H1 (cell line): ENCODE measurements around the gene ZSCAN12. TPM values are rescaled to one million over a fixed set of nuclear protein-coding genes. Genes with fewer than 3 reads are reported as not detected.

Experiments
- CTCF ChIA-PET: fragments of 300-600 bp; sonication (Branson Sonifier 250); formaldehyde crosslinking; loops from one replicate; lab custom pipeline; 2021; ENCODE audit not compliant: partially characterized antibody; lab: Charles Lee
- POLR2A ChIA-PET: fragments of 300-600 bp; sonication (Branson Sonifier 250); formaldehyde crosslinking; loops from one replicate; lab custom pipeline; 2021; ENCODE audit warnings: inconsistent platforms; ENCODE audit not compliant: partially characterized antibody; lab: Charles Lee
- DNase-seq, 2 experiments: peaks; one replicate each; pipeline versions ENCODE4 v3.0.0 to v3.0.0-alpha.2; 2010 to 2022; ENCODE audit warnings: low spot score in 2 of 2, low read depth in 1 of 2, mixed read lengths in 1 of 2
- FAIRE-seq: peaks from 2 replicates; lab custom pipeline; 2011; peaks lifted over from hg19 to GRCh38; lab: Jason Lieb, UNC
- H2AFZ ChIP-seq: 2 replicates; pipeline ENCODE4 v1.8.1; 2012; ENCODE audit warnings: low read length, inconsistent platforms
- H2AK5ac ChIP-seq: 2 replicates; pipeline ENCODE4 v1.6.1; 2013; ENCODE audit warnings: low read depth, low read length
- H2BK120ac ChIP-seq: replicated peaks from 2 replicates; pipeline ENCODE3; 2013; ENCODE audit warnings: low read depth, low read length, inconsistent platforms
- H2BK12ac ChIP-seq: 2 replicates; pipeline ENCODE4 v1.6.1; 2013; ENCODE audit warnings: low read depth, low read length
- H2BK15ac ChIP-seq: 2 replicates; pipeline ENCODE4 v1.6.1; 2013; ENCODE audit warnings: low read length
- H2BK20ac ChIP-seq: 2 replicates; pipeline ENCODE4 v1.6.1; 2013; ENCODE audit warnings: low read length
- H2BK5ac ChIP-seq: 2 replicates; pipeline ENCODE4 v1.6.1; 2013; ENCODE audit warnings: low read depth, low read length
- H3K14ac ChIP-seq: 2 replicates; pipeline ENCODE4 v1.6.1; 2013; ENCODE audit warnings: inconsistent platforms; ENCODE audit not compliant: insufficient read length
- H3K18ac ChIP-seq: 2 replicates; pipeline ENCODE4 v1.6.1; 2013; ENCODE audit warnings: low read length; ENCODE audit errors: extremely low read depth
- H3K23ac ChIP-seq: 2 replicates; pipeline ENCODE4 v1.6.1; 2013; ENCODE audit warnings: inconsistent platforms; ENCODE audit not compliant: insufficient read length
- H3K23me2 ChIP-seq: 2 replicates; pipeline ENCODE4 v1.6.1; 2013; ENCODE audit warnings: low read depth, low read length
- H3K27ac ChIP-seq: 2 replicates; pipeline ENCODE4 v1.6.1; 2011; ENCODE audit warnings: low read depth, low read length, inconsistent platforms
- H3K27me3 ChIP-seq, 4 experiments: replicated peaks in 1 of 4; 1 replicate in 1 of 4; 2 replicates in 3 of 4; pipeline versions ENCODE4 v1.6.1 to v1.8.1; 2011 to 2013; ENCODE audit warnings: low read length in 3 of 4, mild to moderate bottlenecking in 3 of 4, inconsistent platforms in 2 of 4, mixed read lengths in 2 of 4, moderate library complexity in 1 of 4; ENCODE audit not compliant: control insufficient read depth in 3 of 4, insufficient read depth in 3 of 4; ENCODE audit errors: extremely low read depth in 1 of 4
- H3K36me3 ChIP-seq, 4 experiments: 2 replicates each; pipeline versions ENCODE4 v1.6.1 to v1.8.1; 2011 to 2013; ENCODE audit warnings: mild to moderate bottlenecking in 4 of 4, low read length in 3 of 4, moderate library complexity in 2 of 4, control low read depth in 1 of 4, inconsistent platforms in 1 of 4; ENCODE audit not compliant: insufficient read depth in 4 of 4, control insufficient read depth in 2 of 4
- H3K4ac ChIP-seq: replicated peaks from 2 replicates; pipeline ENCODE3; 2013; ENCODE audit warnings: low read length, low read depth, mixed read lengths, inconsistent platforms; ENCODE audit not compliant: insufficient read length
- H3K4me1 ChIP-seq, 4 experiments: replicated peaks in 1 of 4; 1 replicate in 1 of 4; 2 replicates in 3 of 4; pipeline versions ENCODE4 v1.6.1 to v1.8.1; 2011 to 2013; ENCODE audit warnings: low read length in 3 of 4, inconsistent platforms in 2 of 4, mixed read lengths in 1 of 4; ENCODE audit not compliant: insufficient read depth in 4 of 4, control insufficient read depth in 3 of 4
- H3K4me2 ChIP-seq, 2 experiments: 2 replicates each; pipeline versions ENCODE4 v1.6.1 to v1.8.1; 2011 to 2013; ENCODE audit warnings: low read depth in 2 of 2, low read length in 2 of 2, control low read depth in 1 of 2, inconsistent platforms in 1 of 2, mild to moderate bottlenecking in 1 of 2; ENCODE audit not compliant: insufficient read depth in 1 of 2
- H3K4me3 ChIP-seq, 4 experiments: fragments of 200-600, 300-600 bp in 1 of 4; sonication (generic), shearing (Covaris generic), sonication (Bioruptor Twin) in 1 of 4; 2 replicates each; pipeline versions ENCODE4 v1.5.1 to v1.8.1; 2011 to 2016; ENCODE audit warnings: low read length in 4 of 4, low read depth in 3 of 4, control low read depth in 2 of 4, inconsistent platforms in 2 of 4, mild to moderate bottlenecking in 2 of 4, mixed read lengths in 1 of 4, moderate library complexity in 1 of 4; ENCODE audit not compliant: insufficient read depth in 2 of 4; ENCODE audit errors: extremely low read depth in 1 of 4
- H3K56ac ChIP-seq: replicated peaks from 2 replicates; pipeline ENCODE3; 2013; ENCODE audit warnings: low read depth, mild to moderate bottlenecking, mixed read lengths, low read length, inconsistent platforms; ENCODE audit not compliant: insufficient read length
- H3K79me1 ChIP-seq: 2 replicates; pipeline ENCODE4 v1.6.1; 2013; ENCODE audit warnings: low read depth, low read length, control low read depth
- H3K79me2 ChIP-seq, 2 experiments: 2 replicates each; pipeline versions ENCODE4 v1.6.1 to v1.8.1; 2012 to 2013; ENCODE audit warnings: low read length in 2 of 2, mild to moderate bottlenecking in 2 of 2, inconsistent platforms in 1 of 2; ENCODE audit not compliant: insufficient read depth in 2 of 2, control insufficient read depth in 1 of 2
- H3K9ac ChIP-seq, 4 experiments: replicated peaks in 1 of 4; 1 replicate in 1 of 4; 2 replicates in 3 of 4; pipeline versions ENCODE4 v1.6.1 to v1.8.1; 2011 to 2013; ENCODE audit warnings: low read depth in 3 of 4, low read length in 3 of 4, control low read depth in 2 of 4, mild to moderate bottlenecking in 2 of 4, moderate library complexity in 2 of 4, inconsistent platforms in 1 of 4; ENCODE audit errors: extremely low read depth in 1 of 4
- H3K9me3 ChIP-seq, 2 experiments: 2 replicates each; pipeline versions ENCODE4 v1.6.1 to v1.8.1; 2012 to 2013; ENCODE audit warnings: mild to moderate bottlenecking in 2 of 2, moderate library complexity in 2 of 2, control low read depth in 1 of 2, inconsistent platforms in 1 of 2, low read depth in 1 of 2, low read length in 1 of 2, mixed read lengths in 1 of 2; ENCODE audit not compliant: insufficient read depth in 2 of 2
- H4K20me1 ChIP-seq, 2 experiments: replicated peaks in 1 of 2; 2 replicates each; pipeline versions ENCODE3 to v1.8.1; 2011 to 2013; ENCODE audit warnings: inconsistent platforms in 2 of 2, low read length in 2 of 2, mild to moderate bottlenecking in 1 of 2; ENCODE audit not compliant: insufficient read depth in 2 of 2, control insufficient read depth in 1 of 2
- H4K5ac ChIP-seq: 2 replicates; pipeline ENCODE4 v1.6.1; 2013; ENCODE audit warnings: low read length, low read depth, mixed read lengths, inconsistent platforms; ENCODE audit not compliant: insufficient read length
- H4K8ac ChIP-seq: 2 replicates; pipeline ENCODE4 v1.8.0; 2013; ENCODE audit warnings: mild to moderate bottlenecking, moderate library complexity, low read length, inconsistent platforms; ENCODE audit not compliant: insufficient read depth; ENCODE audit errors: extremely low read depth
- H4K91ac ChIP-seq: replicated peaks from 2 replicates; pipeline ENCODE3; 2013; ENCODE audit warnings: low read length, mixed read lengths, inconsistent platforms; ENCODE audit not compliant: insufficient read length
- BACH1 ChIP-seq: IDR thresholded peaks from 2 replicates; pipeline ENCODE4 v1.6.1; 2012; ENCODE audit warnings: low read length, improper control_type of control experiment
- BCL11A ChIP-seq, 2 experiments: IDR thresholded peaks; one replicate each; pipeline ENCODE4 v1.6.1; 2011; ENCODE audit warnings: low read depth in 2 of 2, low read length in 2 of 2, mild to moderate bottlenecking in 2 of 2
- EGR1 ChIP-seq: IDR thresholded peaks from 2 replicates; pipeline ENCODE4 v1.6.1; 2011; ENCODE audit warnings: low read depth, low read length, borderline replicate concordance
- EP300 ChIP-seq, 2 experiments: IDR thresholded peaks; 1 replicate in 1 of 2; 2 replicates in 1 of 2; pipeline ENCODE4 v1.6.1; 2011 to 2012; ENCODE audit warnings: low read depth in 2 of 2, low read length in 2 of 2, mild to moderate bottlenecking in 2 of 2, borderline replicate concordance in 1 of 2, inconsistent platforms in 1 of 2, moderate library complexity in 1 of 2
- GTF2F1 ChIP-seq: IDR thresholded peaks from 2 replicates; pipeline ENCODE4 v1.6.1; 2012; ENCODE audit warnings: low read depth, low read length, improper control_type of control experiment, borderline replicate concordance
- JUN ChIP-seq: IDR thresholded peaks from 2 replicates; pipeline ENCODE4 v1.6.1; 2011; ENCODE audit warnings: low read depth, mild to moderate bottlenecking, improper control_type of control experiment, low read length
- KDM1A ChIP-seq: fragments of 200-600, 300-600 bp; sonication (generic); IDR thresholded peaks from 2 replicates; pipeline ENCODE4 v1.7.1; 2016; ENCODE audit warnings: mild to moderate bottlenecking, low read length, borderline replicate concordance
- MAFK ChIP-seq: IDR thresholded peaks from 2 replicates; pipeline ENCODE4 v1.6.1; 2012; ENCODE audit warnings: low read depth, mild to moderate bottlenecking, improper control_type of control experiment, low read length
- POLR2AphosphoS5 ChIP-seq: IDR thresholded peaks from 2 replicates; pipeline ENCODE4 v1.6.1; 2011; ENCODE audit warnings: low read depth, low read length
- SIX5 ChIP-seq: IDR thresholded peaks from 2 replicates; pipeline ENCODE4 v1.6.1; 2011; ENCODE audit warnings: mild to moderate bottlenecking, low read depth, low read length
- SP2 ChIP-seq: IDR thresholded peaks from 2 replicates; pipeline ENCODE4 v1.6.1; 2012; ENCODE audit warnings: mild to moderate bottlenecking, low read length, inconsistent platforms
- SRF ChIP-seq: IDR thresholded peaks from 2 replicates; pipeline ENCODE4 v1.6.1; 2011; ENCODE audit warnings: mild to moderate bottlenecking, low read depth, low read length, moderate library complexity
- WGBS, 2 experiments: shearing (Covaris generic) in 1 of 2; methylation state at CpG; one replicate each; pipeline versions ENCODE4 v1.1.6 to v1.1.7; 2013 to 2015; ENCODE audit warnings: low lambda C conversion rate in 2 of 2, mixed read lengths in 2 of 2, inconsistent platforms in 1 of 2, low coverage in 1 of 2, missing lambda C conversion rate in 1 of 2; ENCODE audit not compliant: insufficient replicate concordance in 2 of 2, insufficient coverage in 1 of 2, insufficient read length in 1 of 2; ENCODE audit errors: extremely low coverage in 1 of 2, missing lambda C conversion rate in 1 of 2; 5-methylcytosine and 5-hydroxymethylcytosine counted together
- polyA plus RNA-seq, 7 experiments: library from polyadenylated mRNA; depleted of rRNA in 3 of 7; stranded (reverse) in 5 of 7; unstranded in 2 of 7; fragments of >200 nt in 5 of 7; fragments of 200-250 nt in 2 of 7; gene quantifications; 1 replicate in 5 of 7; 2 replicates in 1 of 7; 4 replicates in 1 of 7; pipeline versions ENCODE4 v1.2.1 to v1.2.3, GENCODE V29; 2011 to 2013; ENCODE audit warnings: missing spikeins in 2 of 7, mixed read lengths in 2 of 7
- total RNA-seq: library from RNA; stranded (reverse); fragmentation: NEBNext Ultra II Directional; extraction: Animal tissue kit (Norgen Biotek cat#: 25700); gene quantifications from 2 replicates; pipeline ENCODE4 v1.2.1, GENCODE V29; 2021
- TF ChIP-seq, protein P1 (sequence below): IDR thresholded peaks from 2 replicates; pipeline ENCODE4 v1.6.1; 2012; ENCODE audit warnings: inconsistent platforms

Gene ZSCAN12
- total and polyA plus RNA-seq, 2 of the 8 experiments (the other 6 are each of a cell fraction or from before 2014, with no cell fraction given): 2.2 to 9.6 TPM

- no peak overlapping the region for H2BK120ac ChIP-seq
- no peak overlapping the region for H4K5ac ChIP-seq
- no peaks in the 10 kb centered on the region for H4K20me1 ChIP-seq
- FAIRE-seq (no peak), DNase-seq (no peak)
- no peaks in the 10 kb centered on the region; a peak in 1 of 7 replicates for H3K27me3 ChIP-seq
- no peak overlapping the region for H3K9ac ChIP-seq
- H3K23ac ChIP-seq: no peak overlapping the region
- no peaks in the 10 kb centered on the region for H3K79me2 ChIP-seq
- 73% methylated on average over 1 of the region's 1 CpG; no CpG with 5 or more reads in 1 of the 2 experiments for WGBS, 2 experiments
- H2BK5ac ChIP-seq: no peak overlapping the region
- no peak overlapping the region for H2BK12ac ChIP-seq
- H3K9me3 ChIP-seq: no peaks in the 10 kb centered on the region
- no peaks in the 10 kb centered on the region; the same call in 1 of the 2 replicates for H3K23me2 ChIP-seq
- no peak overlapping the region for H3K14ac ChIP-seq
- no peak overlapping the region for H4K91ac ChIP-seq
- H3K27ac ChIP-seq: no peak overlapping the region
- CTCF ChIA-PET: interaction anchor here (2.1 kb wide), 1 partner anchor 16 kb away, joined by 10 read pairs; no protein-coding TSS in a partner anchor
- H3K4me1 ChIP-seq: no peaks in the 10 kb centered on the region
- H3K56ac ChIP-seq: no peak overlapping the region
- H3K36me3 ChIP-seq: no peaks in the 10 kb centered on the region
- no peak overlapping the region for H3K4ac ChIP-seq
- no peak overlapping the region for H3K18ac ChIP-seq
- H3K4me3 ChIP-seq: no peak overlapping the region
- no peak overlapping the region for H2AK5ac ChIP-seq
- H3K4me2 ChIP-seq: no peak overlapping the region
- H2BK20ac ChIP-seq: no peak overlapping the region
- POLR2A ChIA-PET: no interaction called here
- no peak overlapping the region for H4K8ac ChIP-seq
- no peak overlapping the region for H2BK15ac ChIP-seq
- no peaks in the 10 kb centered on the region for H3K79me1 ChIP-seq
- H2AFZ ChIP-seq: no peak overlapping the region
- TF ChIP-seq SRF (no peak), SIX5 (no peak), EGR1 (no peak), GTF2F1 (no peak), BACH1 (no peak), MAFK (no peak), JUN (no peak), SP2 (no peak), KDM1A (no peak), POLR2AphosphoS5 (no peak), EP300 (IDR thresholded peaks at IDR 0.05; ENCODE audit: borderline replicate concordance in 1 of 2, low read depth in 2 of 2, low read length in 2 of 2) (no peak), BCL11A (IDR thresholded peaks at IDR 0.05; ENCODE audit: low read depth in 2 of 2, low read length in 2 of 2) (no peak)
- TF ChIP-seq, protein P1, sequence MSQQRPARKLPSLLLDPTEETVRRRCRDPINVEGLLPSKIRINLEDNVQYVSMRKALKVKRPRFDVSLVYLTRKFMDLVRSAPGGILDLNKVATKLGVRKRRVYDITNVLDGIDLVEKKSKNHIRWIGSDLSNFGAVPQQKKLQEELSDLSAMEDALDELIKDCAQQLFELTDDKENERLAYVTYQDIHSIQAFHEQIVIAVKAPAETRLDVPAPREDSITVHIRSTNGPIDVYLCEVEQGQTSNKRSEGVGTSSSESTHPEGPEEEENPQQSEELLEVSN: no peak
Observed at GRCh38 chr6:28340310-28341095, 59.0 kb downstream of the ZSCAN12 start.
